ENCODE results near the gene VWF.

DNA sequence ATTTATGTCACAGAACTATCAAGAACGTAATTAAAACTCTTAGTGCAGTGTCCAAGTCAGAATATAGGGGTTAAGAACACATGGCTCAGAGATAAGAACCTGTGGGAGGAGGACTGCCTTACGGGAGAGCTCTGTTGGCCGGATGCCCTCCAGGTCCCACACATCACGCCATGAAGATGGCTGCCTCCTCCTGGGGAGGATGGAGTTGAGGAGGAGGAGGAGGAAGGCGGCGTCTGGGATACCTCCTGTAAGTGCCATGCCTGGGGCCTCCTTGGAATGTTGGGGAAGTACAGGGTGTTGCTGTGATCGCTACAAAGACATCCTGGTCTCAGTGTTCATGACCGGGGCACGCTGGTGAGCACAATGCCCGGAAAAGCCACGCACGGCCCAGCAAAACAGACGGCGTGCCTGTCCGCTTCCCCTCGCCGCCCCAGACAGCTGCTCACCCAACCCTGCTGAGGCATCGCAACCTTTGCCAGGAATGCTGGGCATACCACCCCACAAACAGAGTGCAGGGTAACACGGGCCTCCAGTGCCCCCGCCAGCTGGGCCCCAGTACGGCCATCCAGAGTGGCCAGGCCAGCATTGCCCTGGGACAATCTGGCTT is 47.0 kb upstream of the VWF start:
- TF ChIP-seq CTCF (IDR thresholded peaks at IDR 0.05; ENCODE audit: low read length) (no peak), EZH2 (optimal IDR thresholded peaks at IDR 0.05; ENCODE audit: low read depth, low read length) (no peak)

All from MM.1S (cell line).